GM18508 (cell line): ENCODE data around the gene RHNO1.
"Not testable (repeated sequence)": the region's sequence is repeated elsewhere in the genome, so short reads cannot be mapped to it uniquely, and the experiment has no call there.

ENCODE experiments used
- ATAC-seq: cut with Tn5 transposase; IDR thresholded peaks from one replicate; pipeline ENCODE4 v1.9.1; 2021; ENCODE audit warnings: moderate number of reproducible peaks; ENCODE audit not compliant: insufficient read depth, unreplicated experiment

Gene RHNO1

DNA sequence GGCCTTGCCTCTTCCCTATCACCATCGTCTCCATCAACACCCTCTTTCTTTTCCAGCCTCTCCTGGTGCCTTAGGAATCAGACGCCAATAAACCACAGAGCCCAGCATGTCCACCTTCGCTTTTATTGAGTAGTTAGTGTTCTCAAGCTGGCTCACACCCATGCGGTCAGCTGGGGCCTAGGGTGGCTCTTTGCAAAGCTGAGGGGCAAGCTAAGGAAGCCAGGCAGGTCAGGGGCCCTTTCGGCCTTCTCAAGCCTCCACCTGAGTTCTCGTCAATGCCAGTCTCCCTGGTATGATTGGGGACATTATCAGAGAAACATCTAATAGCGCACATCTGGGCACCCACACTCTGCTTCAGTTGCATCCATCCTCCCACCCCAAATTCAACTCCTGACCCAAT lies 19.4 kb upstream of the RHNO1 start:
- ATAC-seq: no peak

DNA sequence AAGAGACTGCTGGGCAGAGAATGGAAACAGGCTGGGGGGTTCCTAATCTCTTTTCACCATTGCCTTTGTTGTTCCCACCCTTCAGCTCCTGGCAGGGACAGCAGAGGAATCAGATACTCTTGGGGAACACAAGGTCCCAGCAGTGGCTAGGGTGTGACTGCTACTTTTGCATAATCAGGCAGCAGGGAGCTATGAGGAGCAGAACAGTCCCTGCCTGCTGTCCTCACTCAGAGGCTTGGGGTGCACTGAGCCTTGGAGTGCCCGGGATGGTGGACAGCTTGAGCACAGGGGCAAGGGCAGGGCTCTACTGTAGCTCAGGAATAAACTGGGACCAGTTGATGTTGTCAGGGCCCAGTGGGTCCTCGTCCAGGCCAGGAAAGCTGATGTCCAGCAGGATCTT lies 18.7 kb upstream of the RHNO1 start:
- no peak for ATAC-seq

DNA sequence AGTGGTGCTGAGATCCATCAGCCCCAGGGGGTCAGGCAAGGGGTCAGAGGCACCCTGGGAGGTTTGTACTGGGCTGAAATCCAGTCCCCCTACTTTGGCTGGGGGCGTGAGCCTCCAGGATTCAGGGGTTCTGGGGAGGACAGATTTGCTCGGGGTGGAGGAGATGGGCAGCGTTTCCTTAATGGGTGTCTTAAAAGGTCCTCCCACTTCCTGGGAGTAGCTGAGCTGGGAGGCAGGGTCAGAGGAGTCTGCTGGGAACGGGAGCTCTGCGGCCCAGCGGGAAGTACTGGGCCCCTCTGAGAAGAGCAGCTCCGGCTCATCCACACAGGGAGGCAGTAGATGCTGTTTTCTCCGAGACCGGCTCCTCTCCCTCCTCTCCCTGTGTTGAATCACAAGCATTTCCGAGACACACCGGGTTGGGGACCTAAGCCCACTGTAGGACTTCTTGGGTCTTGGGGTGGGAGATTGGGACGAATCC lies 18.0 kb upstream of the RHNO1 start:
- ATAC-seq: no peak

DNA sequence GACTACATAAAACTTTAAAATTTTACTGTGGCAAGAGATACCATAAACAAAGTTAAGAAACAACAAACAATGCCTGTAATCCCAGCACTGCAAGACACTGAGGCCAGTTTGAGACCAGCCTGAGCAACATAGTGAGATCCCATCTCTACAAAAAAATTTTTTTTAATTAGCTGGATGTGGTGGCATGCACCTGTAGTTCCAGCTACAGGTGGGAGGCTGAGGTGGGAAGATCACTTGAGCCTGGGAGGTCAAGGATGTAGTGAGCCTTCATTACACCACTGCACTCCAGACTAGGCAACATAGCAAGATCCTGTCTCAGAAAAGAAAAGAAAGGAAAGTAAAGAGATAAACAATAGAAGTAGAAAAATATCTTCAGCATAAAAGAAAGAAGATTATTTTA lies 16.9 kb upstream of the RHNO1 start:
- ATAC-seq: no peak

DNA sequence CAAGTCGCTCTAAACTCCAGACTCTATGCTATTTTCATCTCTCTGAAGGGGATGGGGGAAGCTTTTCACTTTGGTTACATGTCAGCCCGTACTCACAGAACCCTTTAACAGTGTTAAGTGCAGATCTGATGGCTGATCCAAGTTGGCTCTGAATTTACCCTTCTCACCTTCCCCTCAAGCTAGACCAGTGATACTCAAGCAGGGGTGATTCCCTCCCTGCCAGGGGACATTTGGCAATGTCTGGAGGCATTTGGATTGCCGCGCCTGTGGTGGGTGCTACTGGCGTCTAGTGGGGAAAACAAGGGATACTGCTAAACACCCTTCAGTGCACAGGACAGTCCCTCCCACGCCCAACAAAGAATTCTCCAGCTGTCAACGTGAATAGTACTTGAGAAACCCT lies 14.1 kb upstream of the RHNO1 start:
- no peak for ATAC-seq

DNA sequence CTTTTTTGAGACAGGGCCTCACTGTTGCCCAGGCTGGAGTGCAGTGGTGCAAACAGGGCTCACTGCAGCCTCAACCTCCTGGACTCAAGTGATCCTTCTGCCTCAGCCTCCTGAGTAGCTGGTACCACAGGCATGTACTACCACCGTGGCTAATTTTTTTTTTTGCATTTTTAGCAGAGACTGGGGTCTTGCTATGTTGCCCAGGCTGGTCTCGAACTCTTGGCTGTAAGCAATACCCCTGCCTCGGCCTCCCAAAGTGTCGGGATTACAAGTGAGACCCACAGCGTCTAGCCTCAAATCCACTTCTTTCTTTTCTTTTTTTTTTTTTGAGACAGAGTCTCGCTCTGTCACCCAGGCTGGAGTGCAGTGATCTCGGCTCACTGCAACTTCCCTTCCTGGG lies 13.6 kb upstream of the RHNO1 start:
- ATAC-seq: not testable (repeated sequence)

DNA sequence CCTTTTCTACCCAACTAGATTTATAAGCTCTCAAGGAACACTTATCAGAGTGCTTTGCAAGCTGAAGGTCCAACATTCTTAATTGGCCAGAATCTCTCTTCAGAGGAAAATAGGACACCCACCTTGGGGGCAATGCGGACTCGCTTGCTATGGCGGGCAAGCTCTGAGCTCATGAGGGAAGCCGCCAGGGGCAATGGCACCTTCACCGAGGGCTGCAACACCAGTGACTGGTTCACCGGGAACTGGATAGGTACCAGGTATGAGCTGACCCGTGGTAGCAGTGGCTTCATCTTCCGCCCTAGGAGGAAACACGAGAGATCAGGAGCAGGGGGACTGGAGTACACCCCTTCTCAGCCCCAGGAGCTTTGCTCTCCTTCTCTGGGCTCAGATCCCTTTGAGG lies 12.8 kb upstream of the RHNO1 start:
- no peak for ATAC-seq

DNA sequence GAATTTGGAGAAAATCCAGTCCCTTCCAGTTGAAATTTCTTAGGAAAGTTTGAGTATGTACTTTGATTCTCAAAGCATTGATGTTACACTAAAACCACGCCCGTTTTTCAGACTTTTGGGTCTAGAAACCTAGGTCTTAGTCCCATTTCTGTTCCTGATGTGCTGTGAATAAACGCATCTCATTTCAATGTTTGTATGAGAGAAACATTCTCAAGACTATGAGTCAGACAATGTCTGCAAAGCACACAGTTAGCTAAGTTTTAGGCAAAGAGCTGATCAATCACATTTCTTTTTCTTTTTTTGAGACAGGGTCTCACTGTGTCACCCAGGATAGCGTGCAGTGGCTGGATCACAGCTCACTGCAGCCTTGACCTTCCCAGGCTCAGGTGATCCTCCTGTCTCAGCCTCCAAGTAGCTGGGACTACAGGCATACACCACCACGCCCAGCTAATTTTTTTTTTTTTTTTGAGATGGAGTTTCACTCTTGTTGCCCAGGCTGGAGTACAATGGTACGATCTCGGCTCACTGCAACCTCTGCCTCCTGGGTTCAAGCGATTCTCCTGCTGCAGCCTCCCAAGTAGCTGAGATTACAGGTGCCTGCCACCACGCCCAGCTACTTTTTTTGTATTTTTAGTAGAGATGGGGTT lies 7.9 kb upstream of the RHNO1 start:
- ATAC-seq: not testable (repeated sequence)

DNA sequence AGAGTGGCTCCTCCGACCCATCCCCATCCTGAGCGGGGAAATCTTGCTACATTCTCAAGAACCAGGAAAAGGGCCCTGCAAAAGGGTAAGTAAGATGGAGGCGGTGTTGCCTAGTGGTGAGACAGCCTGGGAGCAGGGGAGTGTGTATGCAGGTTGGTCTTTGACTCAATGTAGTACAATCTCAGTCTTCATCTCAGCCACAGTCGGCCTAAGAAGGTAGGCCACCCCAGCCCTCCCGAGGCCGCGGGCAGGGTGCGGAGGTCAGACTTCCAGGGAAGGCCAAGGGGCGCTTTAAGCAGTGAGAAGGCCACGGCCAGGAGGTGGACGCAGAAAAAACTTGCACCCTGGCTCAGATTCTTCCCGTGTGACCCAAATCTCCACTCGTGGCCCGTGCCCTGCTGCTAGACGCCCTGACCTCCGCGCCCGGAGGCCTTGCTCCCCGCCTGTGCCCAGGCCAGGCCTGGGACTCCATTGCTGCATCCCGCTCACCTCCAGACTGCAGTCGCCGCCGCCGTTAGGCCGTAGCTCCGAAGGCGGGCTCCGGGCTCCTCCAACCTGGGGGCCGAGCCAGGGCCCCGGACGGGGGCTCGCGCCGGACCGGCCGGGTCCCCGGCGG lies 484 bp upstream of the RHNO1 start:
- ATAC-seq: no peak

DNA sequence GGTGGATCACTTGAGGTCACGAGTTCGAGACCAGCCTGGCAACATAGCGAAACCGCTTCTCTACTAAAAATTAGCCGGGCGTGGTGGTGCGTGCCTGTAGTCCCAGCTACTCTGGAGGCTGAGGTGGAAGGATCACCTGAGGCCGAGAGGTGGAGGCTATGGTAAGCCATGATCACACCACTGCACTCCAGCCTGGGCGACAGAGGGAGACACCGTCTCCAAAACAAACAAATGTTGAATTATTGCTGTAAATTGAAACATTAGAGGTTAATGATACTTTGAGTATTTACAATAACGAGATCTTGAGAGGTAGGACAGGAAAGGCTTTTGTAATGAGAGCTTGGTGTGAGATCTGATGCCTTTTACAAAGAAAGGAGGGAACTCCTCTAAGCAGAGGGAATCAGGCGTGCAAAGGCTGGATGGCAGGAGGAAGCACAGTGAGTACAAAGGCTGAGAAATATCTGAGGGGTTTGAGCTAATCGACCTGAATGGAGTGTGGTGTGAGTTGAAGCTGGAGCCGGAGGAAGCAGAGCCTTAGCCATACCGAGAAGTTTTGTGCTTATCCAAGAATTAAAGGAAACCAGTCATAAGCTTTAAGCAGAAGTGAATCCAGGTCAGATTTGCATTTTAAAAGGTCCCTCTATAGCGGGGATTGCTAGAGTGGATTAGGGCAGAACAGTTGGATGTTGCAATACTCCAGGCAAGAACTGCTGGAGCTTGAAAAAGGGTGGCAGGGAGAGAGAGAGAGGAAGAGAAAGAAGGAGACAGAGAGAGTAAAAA lies 1.1 kb downstream of the RHNO1 start:
- no peak for ATAC-seq

DNA sequence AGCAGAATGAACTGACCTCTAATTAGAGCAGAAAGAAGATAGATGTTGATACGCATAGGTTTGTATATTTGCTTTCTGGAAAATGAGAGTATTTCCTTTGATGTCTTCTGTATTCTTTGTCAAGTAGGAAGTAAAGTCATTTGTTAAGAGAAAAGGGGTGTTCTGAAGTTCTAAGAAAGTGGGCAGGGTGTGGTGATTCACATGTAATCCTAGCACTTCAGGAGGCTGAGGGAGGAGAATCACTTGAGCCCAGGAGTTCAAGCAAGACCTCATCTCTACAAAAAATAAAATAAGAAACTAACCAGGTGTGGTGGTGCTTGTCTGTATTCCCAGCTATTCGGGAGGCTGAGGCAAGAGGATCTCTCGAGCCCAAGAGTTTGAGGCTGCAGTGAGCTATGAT lies 2.8 kb downstream of the RHNO1 start:
- no peak for ATAC-seq

DNA sequence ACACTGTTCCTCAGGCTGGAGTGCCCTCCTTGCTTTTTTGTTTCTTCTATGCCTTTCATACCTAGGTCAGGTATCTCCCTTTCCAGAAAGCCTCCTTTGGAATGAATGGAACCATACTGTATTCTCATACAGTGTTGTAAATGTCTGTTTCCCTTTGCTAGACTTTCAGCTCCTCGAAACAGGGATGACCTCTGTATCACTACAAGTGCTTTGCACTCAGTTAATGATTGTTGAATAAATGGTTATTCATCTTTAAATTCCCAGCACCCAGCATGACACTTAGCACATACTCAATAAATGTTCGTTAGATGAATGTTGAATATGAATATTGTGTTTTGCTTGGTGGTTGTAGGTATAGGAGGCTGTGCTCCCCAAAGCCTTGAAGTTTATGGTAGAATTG lies 7.8 kb downstream of the RHNO1 start:
- ATAC-seq: no peak

DNA sequence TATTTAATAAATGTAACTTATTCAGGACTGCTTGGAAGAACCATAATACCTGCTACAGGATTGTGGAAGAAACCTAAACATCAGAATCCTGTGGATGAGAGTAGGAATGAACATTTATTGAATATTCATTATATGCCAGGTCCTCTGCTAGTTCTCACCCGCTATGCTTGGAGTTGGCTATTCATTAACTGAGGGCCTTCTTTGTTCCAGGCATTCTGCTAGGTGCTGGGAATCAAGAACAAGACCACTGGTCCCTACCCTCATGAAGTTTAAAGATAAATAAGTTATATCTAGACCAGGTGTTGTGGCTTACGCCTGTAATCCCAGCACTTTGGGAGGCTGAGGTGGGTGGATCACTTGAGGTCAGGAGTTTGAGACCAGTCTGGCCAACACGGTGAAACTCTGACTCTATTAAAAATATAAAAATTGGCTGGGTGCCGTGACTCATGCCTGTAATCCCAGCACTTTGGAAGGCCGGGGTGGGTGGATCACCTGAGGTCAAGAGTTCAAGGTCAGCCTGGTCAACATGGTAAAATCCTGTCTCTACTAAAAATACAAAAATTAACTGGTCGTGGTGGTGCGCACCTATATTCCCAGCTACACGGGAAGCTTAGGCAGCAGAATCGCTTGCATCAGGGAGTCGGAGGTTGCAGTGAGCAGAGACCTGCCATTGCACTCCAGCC lies 9.9 kb downstream of the RHNO1 start:
- ATAC-seq: no peak

DNA sequence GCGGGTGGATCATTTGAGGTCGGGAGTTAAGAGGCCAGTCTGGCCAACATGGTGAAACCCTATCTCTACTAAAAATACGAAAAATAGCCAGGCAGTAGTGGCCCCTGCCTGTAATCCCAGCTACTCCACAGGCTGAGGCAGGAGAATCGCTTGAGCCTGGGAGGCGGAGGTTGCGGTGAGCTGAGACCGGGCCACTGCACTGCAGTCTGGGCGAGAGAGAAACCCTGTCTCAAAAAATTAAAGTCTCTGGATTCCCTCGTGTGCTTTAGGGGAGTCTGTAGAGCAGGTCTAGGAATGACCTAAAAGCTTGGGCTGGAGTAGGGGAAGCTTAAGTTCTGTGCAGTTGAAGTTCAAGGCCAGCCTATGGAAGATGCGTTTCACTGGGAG lies 13.0 kb downstream of the RHNO1 start:
- ATAC-seq: no peak

DNA sequence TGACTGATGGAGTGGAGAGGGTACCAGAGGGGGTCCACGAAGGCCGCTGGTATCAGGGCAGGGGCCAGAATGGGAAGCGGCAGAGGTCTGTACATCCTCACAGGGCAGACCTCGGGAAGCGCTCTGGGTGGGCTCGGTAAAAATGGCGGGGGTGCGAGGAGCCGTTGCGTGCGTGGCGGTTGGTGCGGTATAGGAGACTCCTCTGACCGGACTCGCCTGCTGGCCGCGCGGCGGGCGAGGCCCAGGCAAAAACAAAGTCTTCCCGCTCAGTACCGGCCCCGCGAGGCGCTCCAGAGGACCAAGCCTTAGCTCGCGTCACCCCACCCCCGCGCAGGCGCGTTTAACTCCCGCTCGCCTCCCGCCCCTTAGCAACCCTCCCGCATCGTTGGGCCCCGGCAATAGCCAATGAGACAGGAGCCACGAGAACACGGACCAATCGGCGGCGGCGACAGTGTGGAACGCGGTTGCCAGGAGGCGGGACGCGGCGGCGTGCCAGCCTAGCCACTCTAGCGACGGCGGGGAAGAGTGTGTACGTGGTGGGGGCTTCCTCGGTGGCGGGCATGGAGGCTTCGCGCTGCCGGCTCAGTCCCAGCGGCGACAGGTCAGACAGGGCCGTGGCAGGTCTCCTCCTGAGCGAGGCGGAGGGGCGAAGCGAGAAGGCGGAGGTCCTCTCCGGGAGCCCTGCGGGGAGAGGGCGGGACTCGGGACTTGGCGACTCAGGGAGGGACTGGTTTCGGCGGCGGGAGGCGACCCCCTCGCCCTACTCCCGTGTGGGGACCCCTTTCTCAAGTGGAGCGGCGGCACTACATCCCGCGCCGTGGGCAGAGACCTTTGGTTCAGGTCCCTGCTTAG lies 13.6 kb downstream of the RHNO1 start, which contains the start of gene TULP3:
Gene TULP3 (plus strand): TSS at position 504 of the 852 bp plus-strand sequence. CDS start 57 bp downstream, at position 561.
- ATAC-seq: peak; percentile 92

DNA sequence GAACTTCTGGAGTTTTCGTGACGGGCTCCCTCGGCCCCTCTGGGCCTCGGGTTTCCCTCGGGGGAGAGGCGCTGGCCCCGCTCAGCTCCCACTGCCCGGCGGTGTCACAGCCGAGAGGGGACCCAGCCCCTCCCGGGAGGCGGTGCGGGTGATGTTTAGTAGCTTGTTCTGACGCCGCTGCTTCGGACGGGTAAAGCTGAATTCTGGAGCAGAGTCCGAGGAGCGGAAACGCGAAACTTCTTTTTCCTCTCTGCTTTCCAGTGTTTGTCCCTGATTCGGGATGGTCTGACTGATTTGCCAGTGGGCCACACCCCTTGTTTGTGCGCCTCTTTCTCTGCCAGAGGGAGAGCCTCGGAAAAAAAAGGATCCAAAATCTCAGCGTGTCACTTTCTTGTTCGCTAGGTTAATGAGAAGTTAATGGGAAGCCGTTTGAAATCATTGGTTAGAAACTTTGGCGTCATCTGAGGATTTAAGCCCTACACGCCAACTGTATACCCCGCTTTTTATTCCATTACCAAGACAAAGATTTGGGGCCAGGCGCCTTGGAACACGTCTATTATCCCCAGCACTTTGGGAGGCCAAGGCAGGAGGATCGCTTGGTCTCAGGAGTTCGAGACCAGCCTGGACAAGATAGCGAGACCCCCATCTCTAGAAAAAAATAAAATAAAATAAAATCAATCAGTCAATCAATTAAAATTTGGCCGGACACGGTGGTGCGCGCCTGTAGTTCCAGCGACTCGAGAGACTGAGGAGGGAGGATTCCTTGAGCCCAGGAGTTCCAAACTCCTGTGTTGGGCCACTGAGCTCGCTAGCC lies 14.4 kb downstream of the RHNO1 start:
- ATAC-seq: peak; percentile 9

DNA sequence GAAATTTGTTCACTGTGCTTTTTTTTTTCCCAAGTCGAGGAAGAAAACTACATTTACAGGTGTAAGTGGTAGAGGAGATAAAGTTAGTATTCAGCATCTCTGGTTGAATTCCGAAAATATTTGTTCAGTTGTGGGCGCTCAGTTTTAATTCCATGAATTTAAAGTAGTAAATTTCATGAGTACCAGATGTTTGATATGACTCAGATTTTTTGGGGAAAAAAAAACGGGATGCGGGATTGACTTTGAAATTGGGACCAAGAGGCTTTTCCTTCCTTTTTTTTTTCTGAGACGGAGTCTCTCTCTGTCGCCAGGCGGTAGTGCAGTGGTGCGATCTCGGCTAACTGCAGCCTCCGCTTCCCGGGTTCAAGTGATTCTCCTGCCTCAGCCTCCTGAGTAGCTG lies 15.2 kb downstream of the RHNO1 start:
- ATAC-seq: no peak

DNA sequence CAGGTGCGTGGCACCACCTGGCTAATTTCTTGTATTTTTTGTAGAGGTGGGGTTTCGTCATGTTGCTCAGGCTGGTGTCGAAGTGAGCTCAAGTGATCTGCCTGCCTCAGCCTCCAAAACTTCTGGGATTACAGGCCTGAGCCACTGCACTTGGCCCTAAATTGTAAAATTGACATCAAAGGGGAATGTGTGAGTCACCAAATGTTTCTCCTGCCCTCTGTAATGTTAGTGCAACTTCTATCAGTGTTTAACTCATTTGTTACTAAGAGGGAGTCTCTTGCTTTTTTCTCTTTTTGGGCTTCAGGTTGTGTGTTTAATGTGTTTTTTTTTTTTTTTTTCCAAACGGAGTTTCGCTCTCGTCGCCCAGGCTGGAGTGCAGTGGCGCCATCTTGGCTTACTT lies 16.0 kb downstream of the RHNO1 start:
- ATAC-seq: no peak

DNA sequence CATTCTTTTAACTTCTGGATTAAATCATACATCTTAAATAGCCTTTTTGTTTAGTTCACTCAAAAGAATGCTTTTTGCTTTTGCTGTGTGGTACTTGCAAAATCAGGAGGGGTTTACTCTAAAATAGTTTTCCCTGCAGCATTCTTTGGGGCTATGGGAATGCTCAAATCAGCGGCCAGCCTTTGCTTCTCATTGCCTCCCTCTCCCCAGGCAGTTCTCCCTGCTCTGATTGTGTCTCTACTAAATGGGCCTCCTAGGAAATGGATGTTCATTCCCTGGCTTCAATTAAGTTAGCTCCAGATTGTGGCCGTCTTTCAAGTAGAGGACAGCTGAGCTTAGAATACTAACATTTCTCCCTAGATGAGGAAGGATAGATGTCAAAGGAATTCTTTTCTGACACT lies 18.0 kb downstream of the RHNO1 start:
- ATAC-seq: no peak
